IMR-90 (cell line): ENCODE measurements around the gene NAA11. TPM values are rescaled to one million over a fixed set of nuclear protein-coding genes. Genes with fewer than 3 reads are reported as not detected.

Experiments
- ATAC-seq: fragments of 200-7000 bp; cut with Tn5 transposase; 2 replicates; pipeline ENCODE4 v1.9.1; 2020; ENCODE audit warnings: low read depth, mild to moderate bottlenecking, moderate library complexity
- BruUV-seq: library from RNA; stranded (reverse); fragments of 400-500 nt; replicated peaks from 2 replicates; lab custom pipeline; 2021; lab: Mats Ljungman, UMichigan
- CTCF ChIA-PET: fragments of 300-600 bp; formaldehyde crosslinking; extraction: SDS; loops from one replicate; lab custom pipeline; 2021; ENCODE audit warnings: antibody characterized with exemption; lab: Yijun Ruan, JAX
- POLR2A ChIA-PET: fragments of 300-600 bp; sonication (Branson Sonifier 250); formaldehyde crosslinking; loops from one replicate; lab custom pipeline; 2022; ENCODE audit warnings: antibody characterized with exemption; ENCODE audit not compliant: unreplicated experiment; lab: Charles Lee
- DNase-seq: peaks from one replicate; pipeline ENCODE4 v3.0.0; 2013
- H2AFZ ChIP-seq: replicated peaks from 2 replicates; pipeline ENCODE3; 2013; ENCODE audit warnings: low read length, mild to moderate bottlenecking; ENCODE audit not compliant: poor library complexity
- H2AK5ac ChIP-seq: 2 replicates; pipeline ENCODE4 v1.6.1; 2013; ENCODE audit warnings: low read depth, low read length, inconsistent platforms
- H2AK9ac ChIP-seq: replicated peaks from 2 replicates; pipeline ENCODE3; 2013; ENCODE audit warnings: mild to moderate bottlenecking, low read depth, low read length, moderate library complexity; ENCODE audit not compliant: poor library complexity
- H2BK120ac ChIP-seq: 2 replicates; pipeline ENCODE4 v1.6.1; 2013; ENCODE audit warnings: low read depth, low read length, inconsistent platforms
- H2BK15ac ChIP-seq: 3 replicates; pipeline ENCODE4 v1.6.1; 2013; ENCODE audit warnings: low read depth, low read length, inconsistent platforms
- H2BK20ac ChIP-seq: 2 replicates; pipeline ENCODE4 v1.6.1; 2013; ENCODE audit warnings: low read depth, mild to moderate bottlenecking, inconsistent platforms, low read length, moderate library complexity
- H2BK5ac ChIP-seq: 2 replicates; pipeline ENCODE4 v1.6.1; 2013; ENCODE audit warnings: mild to moderate bottlenecking, low read depth, low read length, inconsistent platforms; ENCODE audit not compliant: poor library complexity, severe bottlenecking
- H3K14ac ChIP-seq: replicated peaks from 2 replicates; pipeline ENCODE4 v1.6.1; 2013; ENCODE audit warnings: low read depth, low read length, inconsistent platforms
- H3K18ac ChIP-seq: 2 replicates; pipeline ENCODE4 v1.6.1; 2013; ENCODE audit warnings: low read depth, low read length, control low read depth
- H3K23ac ChIP-seq: 2 replicates; pipeline ENCODE4 v1.6.1; 2013; ENCODE audit warnings: low read depth, low read length, inconsistent platforms
- H3K27ac ChIP-seq: 2 replicates; pipeline ENCODE4 v1.5.1; 2013; ENCODE audit warnings: mild to moderate bottlenecking, control low read depth, low read length; ENCODE audit not compliant: insufficient read depth
- H3K27me3 ChIP-seq: 2 replicates; pipeline ENCODE4 v1.6.1; 2013; ENCODE audit warnings: low read length; ENCODE audit not compliant: control insufficient read depth, insufficient read depth
- H3K36me3 ChIP-seq: 2 replicates; pipeline ENCODE4 v1.6.1; 2013; ENCODE audit warnings: low read length, mixed read lengths; ENCODE audit not compliant: control insufficient read depth, insufficient read depth
- H3K4ac ChIP-seq: 2 replicates; pipeline ENCODE4 v1.6.1; 2013; ENCODE audit warnings: low read depth, low read length, inconsistent platforms
- H3K4me1 ChIP-seq: 2 replicates; pipeline ENCODE4 v1.6.1; 2013; ENCODE audit warnings: low read length, mixed read lengths; ENCODE audit not compliant: control insufficient read depth, insufficient read depth
- H3K4me2 ChIP-seq: 2 replicates; pipeline ENCODE4 v1.6.1; 2013; ENCODE audit warnings: low read depth, mild to moderate bottlenecking, control low read depth, low read length, moderate library complexity
- H3K4me3 ChIP-seq: 2 replicates; pipeline ENCODE4 v1.5.1; 2013; ENCODE audit warnings: low read depth, mild to moderate bottlenecking, control low read depth, low read length, moderate library complexity; ENCODE audit not compliant: insufficient read depth
- H3K56ac ChIP-seq: 2 replicates; pipeline ENCODE4 v1.6.1; 2013; ENCODE audit warnings: low read length, inconsistent platforms; ENCODE audit not compliant: insufficient read depth; ENCODE audit errors: extremely low read depth
- H3K79me1 ChIP-seq, 2 experiments: 2 replicates each; pipeline ENCODE4 v1.6.1; 2013; ENCODE audit warnings: low read length in 2 of 2, inconsistent platforms in 1 of 2, low read depth in 1 of 2
- H3K9ac ChIP-seq: 2 replicates; pipeline ENCODE4 v1.6.1; 2013; ENCODE audit warnings: low read depth, low read length, control low read depth
- H3K9me1 ChIP-seq: 2 replicates; pipeline ENCODE4 v1.6.1; 2013; ENCODE audit warnings: low read length, inconsistent platforms; ENCODE audit not compliant: insufficient read depth
- H3K9me3 ChIP-seq: 2 replicates; pipeline ENCODE4 v1.6.1; 2013; ENCODE audit warnings: low read length; ENCODE audit not compliant: control insufficient read depth, insufficient read depth
- H4K20me1 ChIP-seq: 2 replicates; pipeline ENCODE4 v1.6.1; 2013; ENCODE audit warnings: low read length, inconsistent platforms; ENCODE audit not compliant: insufficient read depth
- H4K5ac ChIP-seq: 2 replicates; pipeline ENCODE4 v1.6.1; 2013; ENCODE audit warnings: mild to moderate bottlenecking, low read depth, low read length, control low read depth
- H4K8ac ChIP-seq, 2 experiments: 2 replicates each; pipeline ENCODE4 v1.6.1; 2013; ENCODE audit warnings: low read depth in 2 of 2, low read length in 2 of 2, control low read depth in 1 of 2, inconsistent platforms in 1 of 2
- H4K91ac ChIP-seq: 2 replicates; pipeline ENCODE4 v1.6.1; 2013; ENCODE audit warnings: low read depth, low read length, inconsistent platforms; ENCODE audit not compliant: insufficient read depth
- BHLHE40 ChIP-seq: fragments of 150-350 bp; IDR thresholded peaks from 2 replicates; pipeline ENCODE4 v1.6.1; 2016; ENCODE audit warnings: mild to moderate bottlenecking, low read depth, low read length
- CEBPB ChIP-seq: IDR thresholded peaks from 2 replicates; pipeline ENCODE4 v1.6.1; 2012; ENCODE audit warnings: low read depth, low read length, improper control_type of control experiment
- CHD1 ChIP-seq: IDR thresholded peaks from 2 replicates; pipeline ENCODE4 v1.6.1; 2012; ENCODE audit warnings: low read depth, low read length, improper control_type of control experiment
- CTCF ChIP-seq: conservative IDR thresholded peaks from 2 replicates; pipeline ENCODE4 v1.5.1; 2012; ENCODE audit warnings: mild to moderate bottlenecking, low read depth, low read length, improper control_type of control experiment
- FOS ChIP-seq: fragments of 150-350 bp; IDR thresholded peaks from 2 replicates; pipeline ENCODE4 v1.6.1; 2016; ENCODE audit warnings: low read depth, low read length
- MAZ ChIP-seq: IDR thresholded peaks from 2 replicates; pipeline ENCODE4 v1.6.1; 2012; ENCODE audit warnings: low read depth, mild to moderate bottlenecking, low read length, improper control_type of control experiment, moderate library complexity, borderline replicate concordance
- MXI1 ChIP-seq: IDR thresholded peaks from 2 replicates; pipeline ENCODE4 v1.6.1; 2012; ENCODE audit warnings: low read depth, mild to moderate bottlenecking, low read length, moderate library complexity, borderline replicate concordance
- NFE2L2 ChIP-seq: fragments of 150-350 bp; IDR thresholded peaks from 2 replicates; pipeline ENCODE4 v1.6.1; 2016; ENCODE audit warnings: low read depth, mild to moderate bottlenecking, low read length
- POLR2A ChIP-seq: IDR thresholded peaks from 2 replicates; pipeline ENCODE4 v1.6.1; 2012; ENCODE audit warnings: mild to moderate bottlenecking, low read depth, low read length
- RAD21 ChIP-seq: IDR thresholded peaks from 2 replicates; pipeline ENCODE4 v1.6.1; 2012; ENCODE audit warnings: low read length, improper control_type of control experiment
- RCOR1 ChIP-seq: IDR thresholded peaks from 2 replicates; pipeline ENCODE4 v1.6.1; 2012; ENCODE audit warnings: mild to moderate bottlenecking, low read length, improper control_type of control experiment; ENCODE audit not compliant: insufficient replicate concordance
- RFX5 ChIP-seq: IDR thresholded peaks from 2 replicates; pipeline ENCODE4 v1.8.0; 2012; ENCODE audit warnings: low read depth, mild to moderate bottlenecking, low read length, moderate library complexity
- SMC3 ChIP-seq: fragments of 150-350 bp; IDR thresholded peaks from 2 replicates; pipeline ENCODE4 v1.6.1; 2016; ENCODE audit warnings: low read depth, mild to moderate bottlenecking, antibody characterized with exemption, low read length, moderate library complexity
- USF2 ChIP-seq: fragments of 150-350 bp; IDR thresholded peaks from 2 replicates; pipeline ENCODE4 v1.6.1; 2017; ENCODE audit warnings: mild to moderate bottlenecking, antibody characterized with exemption, low read length, low read depth
- WGBS, 2 experiments: methylation state at CpG; one replicate each; pipeline versions ENCODE4 v1.1.5 to v1.1.7; 2013; ENCODE audit warnings: missing lambda C conversion rate in 2 of 2; ENCODE audit not compliant: insufficient read length in 1 of 2; ENCODE audit errors: extremely low coverage in 2 of 2; 5-methylcytosine and 5-hydroxymethylcytosine counted together
- dilution Hi-C: fragments of 300-500 bp; cut with HindIII; formaldehyde crosslinking; loops from one replicate; pipeline ENCODE4 v1.14.3; 2018; ENCODE audit warnings: low sequenced_read_pairs; ENCODE audit not compliant: unreplicated experiment
- in situ Hi-C: fragments of 300-500 bp; cut with MboI; formaldehyde crosslinking; loops from 3 replicates; pipeline ENCODE4 v1.14.3; 2019; ENCODE audit warnings: low sequenced_read_pairs, inconsistent platforms, mixed read lengths
- intact Hi-C: fragments of 100-400 bp; cut with micrococcal nuclease; formaldehyde crosslinking; loops from 2 replicates; pipeline ENCODE4 v1.10.0; 2022
- polyA plus RNA-seq, 3 experiments: library from polyadenylated mRNA; depleted of rRNA; stranded (reverse); fragments of >200 nt; gene quantifications; 2 replicates each; pipeline ENCODE4 v1.2.3, GENCODE V29; 2012; ENCODE audit warnings: low replicate concordance in 1 of 3
- total RNA-seq: library from RNA; depleted of rRNA; stranded (reverse); fragments of >200 nt; gene quantifications from 2 replicates; pipeline ENCODE4 v1.2.3, GENCODE V29; 2012

The NAA11 gene
- total and polyA plus RNA-seq, 2 of the 4 experiments (the other 2 are of a cell fraction): not detected

- Histone ChIP-seq H3K14ac (no peak overlapping the region), H3K56ac (no peak overlapping the region), H2BK20ac (no peak overlapping the region), H3K27ac (no peak overlapping the region), H2AFZ (no peak overlapping the region), H4K5ac (no peak overlapping the region), H3K4me1 (no peaks in the 10 kb centered on the region), H3K4me3 (no peak overlapping the region), H2AK9ac (no peak overlapping the region), H4K91ac (no peak overlapping the region), H3K27me3 (no peaks in the 10 kb centered on the region), H3K9me1 (no peaks in the 10 kb centered on the region), H2AK5ac (no peak overlapping the region), H3K18ac (no peak overlapping the region), H2BK15ac (no peak overlapping the region), H2BK120ac (no peak overlapping the region), H3K4me2 (no peak overlapping the region), H3K9ac (no peak overlapping the region), H3K4ac (no peak overlapping the region), H3K36me3 (no peaks in the 10 kb centered on the region), H3K23ac (no peak overlapping the region), H3K79me1 (no peaks in the 10 kb centered on the region), H4K20me1 (no peaks in the 10 kb centered on the region), H3K9me3 (no peaks in the 10 kb centered on the region), H4K8ac (no peak overlapping the region), H2BK5ac (no peak overlapping the region)
- in situ Hi-C loops (no loop called here), dilution Hi-C loops (no loop called here), intact Hi-C loops (no loop called here)
- no TSS peak for BruUV-seq
- TF ChIP-seq MAZ: no peak
- TF ChIP-seq BHLHE40: no peak
- TF ChIP-seq FOS: no peak
- TF ChIP-seq RAD21: no peak
- no peak for TF ChIP-seq NFE2L2
- no peak for TF ChIP-seq CTCF
- TF ChIP-seq CEBPB: no peak
- no peak for TF ChIP-seq POLR2A
- no peak for TF ChIP-seq RCOR1
- TF ChIP-seq CHD1: no peak
- no peak for TF ChIP-seq SMC3
- no peak for TF ChIP-seq MXI1
- no peak for TF ChIP-seq USF2
- TF ChIP-seq RFX5: no peak
- CTCF ChIA-PET: no interaction called here
- POLR2A ChIA-PET: no interaction called here
- no CpG with 5 or more reads among the region's 3 CpGs for WGBS, 2 experiments
- ATAC-seq (no peak), DNase-seq (no peak)
Observed at GRCh38 chr4:79306795-79307194, 19.1 kb downstream of the NAA11 start.
